Upper lobe of left lung (tissue), 6 donors: ENCODE measurements around the gene TMEM52. TPM values are rescaled to one million over a fixed set of nuclear protein-coding genes. Genes with fewer than 3 reads are reported as not detected.
A peak's percentile ranks its signal among the peaks of the same experiment; 100 is the strongest.

ENCODE experiments used
- ATAC-seq, 2 donors: fragments of 200-7000 bp; cut with Tn5 transposase; one replicate each; pipeline ENCODE4 v1.9.1; 2022; ENCODE audit warnings: mild to moderate bottlenecking in 2 of 2, moderate library complexity in 2 of 2; ENCODE audit not compliant: low FRiP score in 2 of 2
- DNase-seq, 2 donors: peaks; one replicate each; pipeline ENCODE4 v3.0.0-alpha.2; 2019 to 2020
- H3K27ac ChIP-seq, 4 donors: fragments of 200-600 bp; sonication (generic); one replicate each; pipeline ENCODE4 v1.5.1; 2016 to 2019
- H3K27me3 ChIP-seq, 4 donors: fragments of 200-600 bp; sonication (generic); one replicate each; pipeline ENCODE4 v1.5.1; 2017 to 2019
- H3K36me3 ChIP-seq, 4 donors: fragments of 200-600 bp; sonication (generic); one replicate each; pipeline ENCODE4 v1.5.1; 2016 to 2019
- H3K4me1 ChIP-seq, 4 donors: fragments of 200-600 bp; sonication (generic); one replicate each; pipeline ENCODE4 v1.5.1; 2018 to 2019
- H3K4me3 ChIP-seq, 4 donors: fragments of 200-600 bp; sonication (generic); one replicate each; pipeline ENCODE4 v1.5.1; 2017 to 2019; ENCODE audit warnings: mild to moderate bottlenecking in 2 of 4, moderate library complexity in 1 of 4
- H3K9me3 ChIP-seq, 4 donors: fragments of 200-600 bp; sonication (generic); one replicate each; pipeline ENCODE4 v1.5.1; 2018 to 2019
- CTCF ChIP-seq, 6 experiments: fragments of 450-650 bp in 4 of 6; fragments of 200-600 bp in 2 of 6; sonication (generic) in 2 of 6; IDR thresholded peaks; one replicate each; pipeline ENCODE4 v1.5.1; 2016 to 2019; ENCODE audit warnings: antibody characterized with exemption in 6 of 6
- EP300 ChIP-seq, 4 donors: sonication (generic); formaldehyde crosslinking; IDR thresholded peaks; one replicate each; pipeline ENCODE4 v1.5.1; 2017; ENCODE audit warnings: antibody characterized with exemption in 4 of 4, control low read depth in 2 of 4
- POLR2A ChIP-seq, 4 donors: fragments of 450-650 bp; IDR thresholded peaks; one replicate each; pipeline ENCODE4 v1.5.1; 2016 to 2017; ENCODE audit warnings: antibody characterized with exemption in 4 of 4, mild to moderate bottlenecking in 2 of 4
- POLR2AphosphoS5 ChIP-seq, 2 donors: sonication (generic); formaldehyde crosslinking; IDR thresholded peaks; one replicate each; pipeline ENCODE4 v1.5.1; 2017; ENCODE audit warnings: antibody characterized with exemption in 2 of 2
- WGBS, 2 donors: methylation state at CpG; one replicate each; pipeline ENCODE4 v1.1.5; 2017 to 2018; 5-methylcytosine and 5-hydroxymethylcytosine counted together
- total RNA-seq, 6 donors: library from RNA; depleted of rRNA in 4 of 6; stranded (reverse); fragments of >200 nt in 4 of 6; gene quantifications; one replicate each; pipeline versions ENCODE4 v1.1.0 to v1.2.1, GENCODE V29; 2016 to 2021
- donor health status: DM: no; HTN: no; CAD: no; lungs with moderate emphysema.
- donor health status: DM: no; HTN: yes; CAD: no; lungs with severe emphysema.

TMEM52 gene
- total RNA-seq, 6 donors from 2014 or later, result 0.59 to 3.8 (median 2.7) TPM; not detected in 1

GRCh38 chr1:1873186-1873585 lies 45.9 kb downstream of the TMEM52 start:
- ATAC-seq (peak; percentile 13 to 15), DNase-seq (peak in 1 of 2 donors; percentile 53)
- WGBS, 2 donors, result 65 to 78% methylated on average over 2 of the region's 2 CpGs
- TF ChIP-seq POLR2AphosphoS5 (IDR thresholded peaks at IDR 0.05) (no peak), CTCF (IDR thresholded peaks at IDR 0.05) (no peak), EP300 (IDR thresholded peaks at IDR 0.05) (no peak), POLR2A (IDR thresholded peaks at IDR 0.05) (no peak)
- no peak overlapping the region for H3K27ac ChIP-seq
- peaks cover 65 to 94% (median 73%) of the 10 kb centered on the region in 4 donors for H3K4me1 ChIP-seq
- no peaks in the 10 kb centered on the region for H3K9me3 ChIP-seq
- no peak overlapping the region for H3K4me3 ChIP-seq
- peaks cover 0 to 28% (median 3%) of the 10 kb centered on the region in 4 donors for H3K36me3 ChIP-seq
- no peaks in the 10 kb centered on the region for H3K27me3 ChIP-seq

GRCh38 chr1:1872329-1872994 lies 46.6 kb downstream of the TMEM52 start:
- ATAC-seq (no peak), DNase-seq (no peak)
- H3K9me3 ChIP-seq, result no peaks in the 10 kb centered on the region
- peak overlapping the region in 1 of 4 donors; percentile 8 for H3K4me3 ChIP-seq
- TF ChIP-seq POLR2AphosphoS5 (IDR thresholded peaks at IDR 0.05), result no peak
- no peak for TF ChIP-seq POLR2A (IDR thresholded peaks at IDR 0.05)
- no peak for TF ChIP-seq EP300 (IDR thresholded peaks at IDR 0.05)
- TF ChIP-seq CTCF (IDR thresholded peaks at IDR 0.05), result no peak
- no peaks in the 10 kb centered on the region for H3K27me3 ChIP-seq
- 82 to 87% methylated on average over 11 of the region's 11 CpGs for WGBS, 2 donors
- H3K4me1 ChIP-seq, result peaks cover 60 to 86% (median 72%) of the 10 kb centered on the region in 4 donors
- H3K27ac ChIP-seq, result no peak overlapping the region
- peaks cover 0 to 28% (median 3%) of the 10 kb centered on the region in 4 donors for H3K36me3 ChIP-seq

- Histone ChIP-seq H3K27ac (peak overlapping the region in 2 of 4 donors; percentile 46 to 48), H3K27me3 (no peaks in the 10 kb centered on the region), H3K9me3 (no peaks in the 10 kb centered on the region), H3K4me1 (peaks cover 59 to 71% (median 66%) of the 10 kb centered on the region in 4 donors), H3K4me3 (no peak overlapping the region), H3K36me3 (peaks cover 0 to 12% (median 0%) of the 10 kb centered on the region in 4 donors)
- DNase-seq (no peak), ATAC-seq (peak in 1 of 2 donors; percentile 32)
- TF ChIP-seq CTCF (IDR thresholded peaks at IDR 0.05), result no peak
- TF ChIP-seq EP300 (IDR thresholded peaks at IDR 0.05), result no peak
- no peak for TF ChIP-seq POLR2AphosphoS5 (IDR thresholded peaks at IDR 0.05)
- no peak for TF ChIP-seq POLR2A (IDR thresholded peaks at IDR 0.05)
- WGBS, 2 donors, result 28 to 37% methylated on average over 4 of the region's 4 CpGs
These were observed 49.6 kb downstream of the TMEM52 start for GRCh38 chr1:1869469-1869868.

Other genes with a start within 250 kb of the TMEM52 start
- gene SLC35E2B, start 226.5 kb downstream of the TMEM52 start, total RNA-seq, result 100 to 1,000 TPM in 1 of 6 donors, 10 to 100 TPM in 5; 33.0 to 116 (median 47.9) TPM
- gene CDK11A, start 194.9 kb downstream of the TMEM52 start, total RNA-seq, result 100 to 1,000 TPM in 2 of 6 donors, 10 to 100 TPM in 4; 23.9 to 417 (median 54.5) TPM
- gene NADK, start 140.8 kb downstream of the TMEM52 start, total RNA-seq, result 100 to 1,000 TPM in 4 of 6 donors, 10 to 100 TPM in 2; 85.0 to 279 (median 124) TPM
- gene GNB1, start 28.2 kb downstream of the TMEM52 start, total RNA-seq, result 100 to 1,000 TPM; 126 to 386 (median 173) TPM
- gene CALML6, start 4.0 kb downstream of the TMEM52 start, total RNA-seq, result under 1 TPM in 3 of 6 donors, not detected in 3; 0.37 to 0.57 (median 0.39) TPM
- gene CFAP74, start 84.5 kb upstream of the TMEM52 start, total RNA-seq, result 10 to 100 TPM in 2 of 6 donors, 1 to 10 TPM in 3, under 1 TPM in 1; 0.14 to 19.8 (median 6.2) TPM
- gene GABRD, start 100.1 kb upstream of the TMEM52 start, total RNA-seq, result 1 to 10 TPM in 2 of 6 donors, under 1 TPM in 1, not detected in 3; 0.26 to 8.2 (median 1.2) TPM
- gene PRKCZ, start 131.1 kb upstream of the TMEM52 start, total RNA-seq, result 100 to 1,000 TPM; 107 to 169 (median 138) TPM